ENCODE data around the gene OR10A5.
"Not testable (repeated sequence)": the region's sequence is repeated elsewhere in the genome, so short reads cannot be mapped to it uniquely, and the experiment has no call there.

The OR10A5 gene, protein sequence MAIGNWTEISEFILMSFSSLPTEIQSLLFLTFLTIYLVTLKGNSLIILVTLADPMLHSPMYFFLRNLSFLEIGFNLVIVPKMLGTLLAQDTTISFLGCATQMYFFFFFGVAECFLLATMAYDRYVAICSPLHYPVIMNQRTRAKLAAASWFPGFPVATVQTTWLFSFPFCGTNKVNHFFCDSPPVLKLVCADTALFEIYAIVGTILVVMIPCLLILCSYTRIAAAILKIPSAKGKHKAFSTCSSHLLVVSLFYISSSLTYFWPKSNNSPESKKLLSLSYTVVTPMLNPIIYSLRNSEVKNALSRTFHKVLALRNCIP

DNA sequence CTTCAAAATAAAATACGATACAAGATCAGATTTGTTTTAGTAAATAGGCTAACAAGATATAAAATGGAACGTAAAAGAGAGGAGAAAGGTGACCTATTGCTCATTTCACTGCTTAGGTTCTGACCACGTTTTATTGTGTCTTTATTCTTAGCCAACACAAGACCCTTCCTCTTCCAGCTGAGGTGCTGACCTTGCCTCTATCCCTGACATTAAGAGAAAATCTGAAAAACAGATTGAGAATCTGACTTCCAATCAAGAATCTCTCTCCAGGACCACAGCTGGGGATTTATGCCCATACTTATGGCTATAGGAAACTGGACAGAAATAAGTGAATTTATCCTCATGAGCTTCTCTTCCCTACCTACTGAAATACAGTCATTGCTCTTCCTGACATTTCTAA is at the start of gene OR10A5:
Gene OR10A5, plus strand, starts transcription at position 301 of the 400 bp plus-strand sequence. Its CDS starts 0 bp downstream, at position 301.
- no peak for DNase-seq

DNA sequence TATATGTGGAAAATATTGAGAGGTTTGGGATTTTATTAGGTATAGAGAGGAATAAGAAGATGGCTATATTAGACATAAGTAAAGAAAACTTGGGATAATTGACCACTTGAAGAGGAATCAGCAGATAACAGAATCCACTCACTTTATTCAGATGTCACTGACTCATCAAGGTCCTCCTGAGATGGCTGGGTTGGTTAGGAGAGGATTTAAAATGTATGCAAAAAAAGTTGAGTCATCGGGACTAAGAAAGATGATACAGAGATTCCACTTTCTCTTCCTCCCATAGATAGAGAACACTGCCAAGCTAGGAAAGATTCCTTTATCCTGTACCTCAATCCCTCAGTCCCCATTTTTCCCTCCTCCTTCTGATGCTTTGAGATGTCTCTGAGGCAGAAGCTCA is 46.1 kb upstream of the OR10A5 start, which contains the start of gene OR6A2:
Gene OR6A2, minus strand, starts transcription at position 288 of the 400 bp plus-strand sequence. CDS start 3,981 bp downstream, outside the sequence.
- DNase-seq, result no peak

DNA sequence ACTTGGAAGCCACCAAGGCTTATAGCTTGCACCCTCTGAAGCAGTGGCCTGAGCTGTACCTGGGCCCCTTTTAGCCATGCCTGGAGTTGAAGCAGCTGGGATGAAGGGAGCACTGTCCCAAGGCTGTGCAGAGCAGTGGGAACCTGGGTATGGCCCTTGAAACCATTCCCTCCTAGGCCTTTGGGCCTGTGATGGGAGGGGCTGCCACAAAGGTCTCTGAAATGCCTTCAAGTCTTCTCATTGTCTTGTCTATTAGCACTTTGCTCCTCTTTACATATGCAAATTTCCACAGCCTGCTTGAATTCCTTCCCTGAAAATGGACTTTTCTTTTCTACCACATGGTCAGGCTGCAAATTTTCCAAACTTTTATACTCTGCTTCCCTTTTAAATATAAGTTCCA is 44.4 kb upstream of the OR10A5 start:
- not testable (repeated sequence) for DNase-seq

DNA sequence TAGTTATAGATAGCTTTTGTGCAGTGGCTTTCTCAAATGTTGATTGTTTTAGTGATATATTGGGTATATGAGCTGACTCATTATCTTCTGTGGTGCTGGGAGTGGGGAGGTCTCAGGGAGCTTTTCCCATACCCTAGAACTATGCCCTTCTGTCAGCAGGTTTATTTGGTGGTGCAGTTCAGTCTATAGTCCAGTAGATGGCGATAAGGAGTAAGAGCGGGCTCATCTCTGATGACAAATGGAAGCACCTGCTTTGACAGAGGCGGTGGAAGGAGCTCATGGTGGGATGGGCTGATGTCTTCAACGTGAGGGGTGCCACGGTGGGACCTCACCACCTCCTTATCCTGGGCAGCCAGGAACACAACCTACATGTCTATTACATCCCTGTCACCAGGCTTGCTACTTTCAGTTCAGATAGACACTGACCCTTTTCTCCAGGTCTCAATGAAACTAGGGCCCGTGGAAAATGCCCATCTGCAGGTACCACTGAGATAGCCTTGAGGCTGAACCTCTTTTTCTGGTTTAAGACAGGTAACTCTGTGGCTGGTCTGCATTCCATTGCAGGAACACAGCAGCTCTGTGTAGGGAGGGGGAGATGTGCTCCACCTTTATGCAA is 33.0 kb upstream of the OR10A5 start:
- no peak for DNase-seq

DNA sequence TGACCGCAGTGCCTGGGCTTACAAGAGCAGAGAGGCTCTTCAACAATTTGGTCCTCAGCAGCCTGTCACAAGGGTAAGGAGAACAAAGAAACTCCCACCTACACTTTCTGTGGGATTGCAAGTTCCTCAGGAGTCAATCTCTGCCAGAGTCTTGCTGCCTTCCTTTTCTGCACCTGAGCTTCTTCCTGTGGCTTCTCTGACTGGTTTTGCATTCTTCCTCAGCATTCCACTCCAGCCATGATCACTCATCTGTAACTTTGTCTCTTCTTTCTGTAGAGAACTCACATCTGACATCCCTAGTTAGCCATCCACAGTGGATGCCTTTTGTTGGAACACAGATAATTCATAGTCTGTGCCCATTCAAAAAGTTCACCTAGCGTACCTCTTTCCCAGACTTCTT is 31.8 kb upstream of the OR10A5 start:
- DNase-seq, result no peak

DNA sequence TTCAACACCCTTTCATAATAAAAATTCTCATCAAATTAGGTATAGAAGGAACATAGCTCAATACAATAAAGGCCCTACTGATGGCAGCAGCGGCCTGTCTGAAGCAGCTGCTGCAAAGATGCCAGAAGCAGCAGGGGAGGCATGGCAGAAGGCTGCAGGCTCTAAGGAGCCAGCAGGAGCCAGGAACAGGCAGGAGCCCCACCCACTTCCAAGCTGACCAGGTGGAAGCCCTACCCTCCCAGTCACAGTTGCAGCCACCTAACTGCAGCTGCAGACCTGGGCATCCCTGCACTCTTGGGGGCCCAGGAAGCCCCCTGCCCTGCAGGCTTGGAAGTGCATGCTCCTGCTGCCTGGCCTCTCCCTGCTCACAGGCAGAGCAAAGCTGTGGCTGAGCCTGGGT is 27.8 kb upstream of the OR10A5 start:
- no peak for DNase-seq

DNA sequence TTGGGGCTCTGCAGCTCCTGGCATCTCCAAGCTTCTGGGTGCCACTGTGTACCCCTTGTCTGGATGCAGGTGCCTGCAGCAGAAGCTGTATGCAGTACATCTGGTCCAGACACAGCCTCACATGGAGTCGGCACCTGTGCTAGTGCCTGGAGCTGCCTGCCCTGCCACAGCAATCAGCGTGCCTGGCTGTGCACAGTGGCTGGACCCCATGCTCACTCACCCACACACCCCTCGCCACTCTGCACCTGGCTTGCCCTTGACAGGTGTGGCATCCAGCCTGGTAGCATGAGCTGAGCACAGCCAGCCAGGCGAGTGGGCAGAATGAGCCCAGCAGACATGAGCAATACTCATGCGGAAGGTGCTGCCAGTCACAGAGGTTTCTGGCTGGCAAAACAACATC is 26.5 kb upstream of the OR10A5 start:
- no peak for DNase-seq

DNA sequence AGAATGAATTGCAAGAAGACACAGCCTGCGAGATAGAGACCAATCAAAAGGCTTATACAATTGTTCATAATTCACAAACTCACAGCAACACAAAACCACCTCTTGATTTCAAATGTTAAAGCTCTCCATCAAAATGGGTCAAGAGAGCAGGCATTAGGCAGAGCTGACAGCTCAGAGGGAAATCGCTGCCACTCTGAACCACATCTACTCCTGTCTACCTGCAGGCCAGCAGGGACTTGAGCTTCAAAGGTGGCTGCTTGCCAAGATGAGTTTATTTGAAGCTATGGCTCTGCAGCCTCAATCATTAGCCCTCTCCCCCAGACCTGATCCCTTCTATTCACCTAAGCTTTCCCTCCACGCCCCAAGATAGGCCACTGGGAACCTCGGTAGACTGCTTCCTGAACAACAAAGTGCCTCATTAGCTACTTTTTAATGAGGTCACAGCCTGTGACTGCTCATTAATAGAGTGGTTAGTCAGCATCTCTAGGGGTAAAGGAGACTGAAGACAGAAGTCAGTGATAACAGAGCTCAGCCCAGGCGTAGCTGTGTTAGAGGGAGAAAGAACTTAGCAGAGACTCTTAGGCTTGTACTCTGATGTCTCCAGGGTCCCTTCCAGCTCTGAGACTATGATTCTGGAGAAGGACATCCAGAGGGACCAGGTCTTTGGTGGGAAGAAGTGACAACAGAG is 21.2 kb upstream of the OR10A5 start:
- no peak for DNase-seq

DNA sequence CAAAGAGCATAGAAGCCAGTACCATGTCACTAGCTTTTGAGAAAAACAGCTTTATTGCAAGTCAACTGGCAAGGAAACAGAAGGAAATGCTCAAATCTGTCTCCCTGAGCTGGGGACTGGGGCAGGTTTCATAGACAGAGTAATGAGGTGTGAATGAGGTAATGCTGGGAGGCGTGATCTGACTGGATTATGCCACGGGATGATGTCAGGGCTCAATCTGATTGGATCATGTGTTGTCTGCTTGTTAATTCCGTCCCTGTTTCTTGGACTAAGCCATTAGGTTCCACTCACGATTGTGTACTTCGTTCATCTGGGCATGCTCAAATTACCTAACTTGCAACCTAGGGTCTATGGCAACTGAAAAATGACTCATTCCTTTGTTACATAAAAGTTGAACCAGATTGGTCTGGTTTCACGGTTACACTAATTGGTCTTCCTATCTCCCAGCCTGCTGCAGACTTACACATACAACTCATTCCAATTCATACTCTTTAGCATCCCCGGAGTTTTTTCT is 20.2 kb upstream of the OR10A5 start:
- DNase-seq, result no peak

DNA sequence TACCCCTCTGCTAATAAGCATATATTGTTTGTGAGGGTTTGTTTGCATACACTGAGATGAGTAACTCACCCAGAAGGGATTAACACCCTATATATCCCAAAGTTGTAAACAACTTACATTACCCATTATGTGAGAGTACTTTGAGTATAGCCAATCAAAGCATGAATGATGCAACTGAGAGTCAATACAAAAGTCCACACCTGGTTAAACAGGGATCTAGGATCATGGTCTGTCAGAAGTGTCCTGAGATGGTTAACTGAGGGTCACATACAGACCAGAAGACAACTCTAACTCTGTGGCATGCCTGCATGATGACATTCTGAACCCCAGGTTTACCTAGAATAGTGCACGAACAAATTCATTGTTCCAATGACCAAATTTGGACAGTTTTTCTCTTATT is 17.4 kb upstream of the OR10A5 start:
- no peak for DNase-seq

DNA sequence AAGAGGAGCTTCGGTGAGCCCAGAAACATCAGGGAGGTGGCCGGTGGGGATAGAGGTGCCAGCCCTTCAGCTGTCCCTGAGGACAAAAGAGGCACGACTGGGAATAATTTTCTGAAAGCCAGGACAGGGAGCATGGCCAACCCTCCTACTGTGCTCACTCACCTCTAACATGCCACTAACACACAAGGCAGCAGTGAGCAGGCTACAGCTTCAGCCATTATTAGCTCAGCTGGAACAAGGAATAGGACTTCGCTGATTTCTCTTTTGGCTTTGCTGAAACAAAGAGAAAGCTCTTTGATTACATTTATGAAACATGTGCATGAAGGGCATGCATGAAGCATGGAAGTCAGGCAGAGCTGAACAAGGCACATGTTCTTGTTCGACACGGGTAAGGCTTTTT is 12.1 kb upstream of the OR10A5 start:
- no peak for DNase-seq

DNA sequence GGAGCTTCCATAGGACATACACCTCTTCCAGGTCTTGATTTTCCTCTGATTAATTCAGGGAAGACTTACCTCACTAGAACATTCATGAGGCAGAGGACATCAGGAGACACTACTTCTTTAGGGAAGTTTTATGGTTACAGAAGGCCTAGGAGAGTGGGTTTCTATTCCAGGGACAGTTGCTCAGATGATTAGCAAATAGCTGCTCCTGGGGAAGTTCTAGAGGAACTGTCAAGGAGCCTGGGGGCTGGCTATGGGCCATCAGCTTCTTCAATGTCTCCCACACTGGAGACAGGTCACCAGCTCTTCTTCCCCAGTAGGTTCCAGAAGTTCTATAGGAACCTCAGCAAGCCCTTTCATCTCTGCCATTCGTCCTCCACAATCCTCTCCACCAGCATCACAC is 11.5 kb upstream of the OR10A5 start:
- DNase-seq, result no peak

DNA sequence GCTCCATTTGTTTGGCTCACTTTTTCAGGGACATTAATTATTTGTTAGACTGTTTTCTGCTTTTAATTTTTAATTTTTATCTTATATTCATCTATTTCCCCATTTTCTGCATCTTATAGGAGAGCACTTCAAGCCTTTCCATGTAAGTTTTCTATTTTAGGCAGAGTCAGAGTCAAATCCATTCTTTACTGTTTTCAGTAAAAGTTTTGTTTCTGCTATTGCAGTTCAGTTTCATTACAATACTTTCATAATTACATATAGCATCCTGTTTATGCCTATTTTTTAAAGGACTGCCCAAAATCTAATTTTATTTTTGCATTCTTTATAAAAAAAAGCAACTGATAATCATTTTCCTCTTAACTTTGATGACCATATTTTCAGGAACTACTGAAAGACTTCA is 3.8 kb upstream of the OR10A5 start:
- no peak for DNase-seq

DNA sequence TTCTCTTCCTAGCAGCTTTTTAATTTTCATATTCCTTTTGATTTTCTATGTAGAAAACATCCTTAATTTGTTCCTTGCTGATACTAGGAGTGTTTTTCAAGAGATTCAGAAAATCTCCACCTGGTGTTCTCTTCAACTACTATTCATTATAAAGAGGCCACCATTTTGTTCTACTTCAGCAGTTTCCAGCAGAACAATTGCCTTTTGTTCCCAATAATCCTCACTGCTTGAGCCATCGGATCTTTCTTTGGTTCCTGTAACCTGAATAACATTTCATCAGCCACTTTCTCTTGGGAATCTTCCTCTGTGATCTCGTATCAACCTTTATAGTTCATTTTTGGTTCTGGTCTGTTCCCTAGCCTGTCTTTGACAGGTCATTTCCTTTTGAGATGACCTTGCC is 1.8 kb upstream of the OR10A5 start:
- DNase-seq, result no peak

DNA sequence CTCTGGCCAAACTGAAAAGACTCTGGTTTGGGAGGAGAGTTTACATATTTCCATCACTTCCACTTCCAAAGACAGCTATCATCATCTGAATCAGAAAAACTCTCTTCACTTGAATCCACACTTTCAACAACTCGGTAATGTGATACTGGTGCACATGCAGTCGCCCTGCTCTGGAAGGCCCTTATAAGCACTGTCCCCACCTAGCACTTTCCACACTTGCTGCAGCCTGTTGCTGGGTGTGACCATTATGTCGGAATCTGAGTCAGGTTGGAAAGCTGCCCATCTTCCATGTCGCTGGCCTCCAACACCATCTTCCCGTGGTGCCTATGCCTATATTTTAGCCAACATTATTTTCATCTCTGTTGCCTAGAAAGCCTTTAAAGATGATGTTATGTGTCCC is 1.1 kb upstream of the OR10A5 start:
- no peak for DNase-seq

DNA sequence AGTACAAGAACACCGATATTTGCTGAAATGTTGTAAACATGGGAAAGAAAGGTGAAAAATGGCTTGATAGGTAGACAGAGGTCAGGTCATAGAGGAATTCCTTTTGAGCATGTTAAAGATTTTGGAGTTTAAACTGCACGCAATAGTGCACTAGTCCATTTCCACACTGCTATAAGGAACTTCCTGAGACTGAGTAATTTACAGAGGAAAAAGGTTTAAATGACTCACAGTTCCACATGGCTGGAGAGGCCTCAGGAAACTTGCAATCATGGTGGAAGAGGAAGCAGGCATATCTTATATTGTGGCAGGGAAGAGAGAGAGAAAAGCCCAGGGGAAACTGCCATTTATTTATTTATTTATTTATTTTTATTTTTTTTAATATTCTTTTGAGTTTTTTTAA is 5.0 kb downstream of the OR10A5 start:
- DNase-seq, result no peak

DNA sequence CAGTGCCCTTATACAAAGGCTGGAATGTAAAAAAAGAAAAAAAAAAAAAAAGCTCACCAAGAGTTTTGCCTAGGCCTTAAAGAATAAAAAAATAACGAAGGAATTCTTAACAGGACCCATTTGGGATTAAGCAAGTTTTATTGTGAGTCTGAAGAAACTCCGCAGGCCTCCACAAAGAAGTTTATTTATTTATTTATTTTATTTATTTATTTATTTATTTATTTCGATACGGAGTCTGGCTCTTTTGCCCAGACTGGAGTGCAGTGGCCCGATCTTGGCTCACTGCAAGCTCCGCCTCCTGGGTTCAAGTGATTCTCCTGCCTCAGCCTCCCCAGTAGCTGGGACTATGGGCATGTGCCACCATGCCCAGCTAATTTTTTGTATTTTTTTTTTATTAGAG is 9.3 kb downstream of the OR10A5 start:
- not testable (repeated sequence) for DNase-seq

DNA sequence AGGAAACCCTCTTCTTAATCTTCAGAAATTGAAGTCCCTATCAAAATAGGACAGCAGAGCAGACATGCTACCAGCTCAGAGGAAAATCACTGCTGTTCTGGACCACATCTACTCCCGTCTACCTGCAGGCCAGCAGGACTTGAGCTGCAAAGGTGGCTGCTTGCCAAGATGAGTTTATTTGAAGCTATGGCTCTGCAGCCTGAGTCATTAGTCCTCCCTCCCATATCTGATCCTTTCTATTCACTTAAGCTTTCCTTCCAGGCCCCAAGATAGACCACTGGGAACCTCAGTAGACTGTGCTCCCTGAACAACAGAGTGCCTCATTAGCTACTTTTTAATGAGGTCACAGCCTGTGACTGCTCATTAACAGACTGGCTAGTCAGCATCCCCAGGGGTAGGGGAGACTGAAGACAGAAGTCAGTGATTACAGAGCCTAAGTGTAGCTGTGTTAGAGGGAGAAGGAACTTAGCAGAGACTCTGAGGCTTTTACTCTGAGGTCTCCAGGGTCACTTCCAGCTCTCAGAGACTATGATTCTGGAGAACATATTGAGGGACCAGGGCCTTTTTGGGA is 10.6 kb downstream of the OR10A5 start:
- DNase-seq, result no peak

DNA sequence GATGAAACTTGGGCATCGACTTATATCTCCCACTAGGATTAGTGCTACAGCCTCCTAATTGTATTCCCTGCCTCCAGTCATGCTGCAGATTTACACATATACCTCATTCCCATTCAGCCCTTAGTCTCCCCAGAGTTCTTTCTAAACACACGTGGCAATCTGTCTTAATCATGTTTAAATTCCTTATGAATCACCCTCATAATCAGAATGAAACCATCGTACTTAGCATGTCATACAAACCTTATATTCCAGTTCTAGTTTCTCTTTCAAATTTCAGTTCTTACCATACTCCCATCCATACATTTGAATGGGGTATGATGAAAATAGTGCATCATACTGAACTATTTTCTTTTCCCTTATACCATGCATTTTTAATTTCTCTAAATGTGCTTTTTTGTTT is 11.4 kb downstream of the OR10A5 start:
- no peak for DNase-seq

DNA sequence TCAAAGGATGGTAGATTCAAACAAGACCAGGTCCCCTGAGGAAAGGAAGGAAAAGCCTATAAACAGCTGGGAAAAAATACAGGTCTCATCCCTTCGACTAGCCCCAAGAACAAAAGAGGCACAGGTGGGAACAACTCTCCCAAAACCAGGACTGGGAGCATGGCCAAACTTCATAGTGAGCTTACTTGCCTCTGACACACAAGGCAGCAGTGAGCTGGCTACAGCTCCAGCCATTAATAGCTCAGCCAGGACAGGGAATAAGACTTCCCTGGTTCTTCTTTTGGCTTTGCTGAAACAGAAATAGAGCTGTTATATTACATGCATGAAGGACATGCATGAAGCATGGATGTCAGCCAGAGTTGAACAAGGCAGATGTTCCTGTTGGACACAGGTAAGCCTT is 17.5 kb downstream of the OR10A5 start, which contains the start of gene OR10A2:
Gene OR10A2, plus strand, starts transcription at position 97 of the 400 bp plus-strand sequence. CDS start 6,698 bp downstream, outside the sequence.
- no peak for DNase-seq

DNA sequence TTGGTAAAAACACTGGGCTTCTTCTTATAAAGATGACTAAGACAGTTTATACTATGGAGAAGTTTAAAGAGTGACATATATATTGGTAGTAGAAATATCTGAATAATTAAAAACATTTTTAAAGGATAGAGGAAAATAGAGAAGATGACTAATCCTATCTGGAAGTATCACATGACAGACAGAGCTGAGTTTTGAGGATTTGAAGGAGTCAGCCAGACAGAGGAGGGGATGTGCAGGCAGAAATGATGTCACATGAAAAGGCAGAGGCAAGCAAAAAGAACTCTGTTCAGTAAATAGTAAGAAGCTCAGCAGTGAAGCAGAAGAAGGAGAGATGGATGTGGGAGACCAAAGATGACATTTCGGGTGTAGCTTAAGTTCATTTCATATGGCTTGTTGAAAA is 19.0 kb downstream of the OR10A5 start:
- DNase-seq, result no peak

DNA sequence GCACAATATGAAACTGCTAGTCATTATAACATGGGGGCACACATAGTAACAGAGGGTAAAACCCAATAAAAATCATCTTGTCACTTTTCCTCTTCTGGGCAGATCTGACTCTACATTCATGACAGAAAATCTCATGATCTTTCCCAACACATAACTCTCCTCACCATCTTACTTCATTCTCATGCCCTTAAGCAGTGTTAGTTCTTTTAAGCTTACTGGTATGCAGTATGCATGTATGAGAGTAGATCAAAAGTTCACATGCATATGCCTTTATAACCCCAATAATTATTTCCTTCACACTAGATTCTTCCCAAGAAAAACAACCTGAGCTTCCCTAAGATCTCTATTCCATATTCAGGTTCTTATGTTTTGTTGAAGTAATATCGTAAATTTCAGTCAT is 25.8 kb downstream of the OR10A5 start:
- no peak for DNase-seq

DNA sequence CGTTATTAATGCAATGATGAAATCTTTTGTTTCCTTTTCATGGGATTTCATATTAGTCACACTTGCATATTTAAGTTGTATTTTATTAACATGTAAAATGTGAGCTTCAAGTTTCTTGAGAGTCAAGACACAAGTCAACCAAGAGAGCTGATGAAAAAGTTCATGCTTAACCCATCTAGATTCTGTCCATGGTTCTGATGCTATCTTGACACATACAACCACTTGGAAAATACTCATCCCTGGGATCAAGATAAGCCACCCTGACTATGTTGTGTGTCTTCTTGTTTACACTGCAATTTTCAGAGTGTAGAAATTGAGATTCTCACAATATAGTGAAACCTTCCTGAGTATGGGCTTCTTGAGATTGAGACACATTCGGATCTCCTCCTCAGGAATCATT is 30.3 kb downstream of the OR10A5 start:
- no peak for DNase-seq

All from DMS 273 treated with DMSO at 0.1 percent for 48 hours (cell line).